HG02571 (cell line): Measurements from ENCODE around the gene C1orf53.

Source experiments
- ATAC-seq: cut with Tn5 transposase; IDR thresholded peaks from one replicate; pipeline ENCODE4 v1.9.1; 2021; ENCODE audit warnings: mild to moderate bottlenecking, moderate library complexity; ENCODE audit not compliant: unreplicated experiment

C1orf53 gene

DNA sequence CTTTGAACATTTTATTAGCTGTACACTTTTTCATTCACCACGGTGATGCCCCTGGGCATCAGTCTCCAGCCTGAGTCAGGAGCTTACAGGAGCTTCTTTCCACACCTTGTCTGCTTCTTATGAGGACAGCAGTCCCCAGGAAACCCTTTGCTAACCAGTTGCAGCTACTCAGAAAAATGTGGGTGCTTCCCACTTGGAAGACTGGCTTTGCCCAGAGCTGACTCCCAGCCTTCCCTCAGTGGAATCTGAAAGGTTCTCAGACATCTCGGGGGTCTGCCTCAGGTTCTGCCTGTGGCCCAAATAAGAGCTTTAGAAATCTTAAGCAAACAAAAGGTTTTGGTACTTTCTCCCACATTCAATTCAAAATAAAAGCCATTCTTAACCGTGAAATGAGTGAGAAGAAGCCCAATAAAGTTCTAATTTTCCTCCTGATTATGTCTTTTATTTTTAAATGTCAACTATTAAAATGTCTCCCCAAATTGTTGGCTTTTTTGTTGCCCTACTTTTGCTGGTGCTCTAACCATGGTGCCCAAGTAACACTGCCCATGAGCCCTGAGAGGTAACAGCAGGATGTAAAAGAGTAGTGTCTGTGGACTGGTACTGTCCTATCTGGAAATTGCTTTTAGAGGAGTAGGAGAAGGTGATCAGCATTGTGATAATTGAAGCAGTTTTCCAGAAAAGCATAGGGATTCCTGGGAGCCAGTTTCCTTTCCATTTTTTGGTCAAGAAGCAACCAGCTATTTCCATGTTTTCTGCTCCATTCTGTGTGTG is 5.6 kb downstream of the C1orf53 start:
- ATAC-seq = no peak

- ATAC-seq = no peak
Measured at GRCh38 chr1:197908716-197909220, 6.3 kb downstream of the C1orf53 start.

DNA sequence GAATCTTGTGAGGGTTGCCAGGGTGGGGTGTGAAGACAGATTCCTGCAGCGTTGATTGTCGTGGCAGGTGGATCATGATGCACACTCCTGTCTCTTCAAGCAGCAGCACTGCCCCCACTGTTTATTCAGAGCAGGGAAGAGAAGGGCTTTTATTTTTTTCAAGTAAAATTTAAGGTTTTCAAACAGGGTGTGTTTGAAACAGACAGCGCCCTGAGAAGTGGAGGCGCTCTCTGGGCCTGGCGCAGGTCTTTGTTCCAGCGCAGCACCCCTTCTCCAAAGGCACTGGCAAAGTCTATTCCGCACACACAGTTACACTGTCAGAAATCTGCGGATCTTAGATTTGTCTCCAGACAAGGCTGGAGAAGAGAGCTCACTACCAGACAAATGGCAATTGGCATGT is 7.0 kb downstream of the C1orf53 start:
- no peak for ATAC-seq

DNA sequence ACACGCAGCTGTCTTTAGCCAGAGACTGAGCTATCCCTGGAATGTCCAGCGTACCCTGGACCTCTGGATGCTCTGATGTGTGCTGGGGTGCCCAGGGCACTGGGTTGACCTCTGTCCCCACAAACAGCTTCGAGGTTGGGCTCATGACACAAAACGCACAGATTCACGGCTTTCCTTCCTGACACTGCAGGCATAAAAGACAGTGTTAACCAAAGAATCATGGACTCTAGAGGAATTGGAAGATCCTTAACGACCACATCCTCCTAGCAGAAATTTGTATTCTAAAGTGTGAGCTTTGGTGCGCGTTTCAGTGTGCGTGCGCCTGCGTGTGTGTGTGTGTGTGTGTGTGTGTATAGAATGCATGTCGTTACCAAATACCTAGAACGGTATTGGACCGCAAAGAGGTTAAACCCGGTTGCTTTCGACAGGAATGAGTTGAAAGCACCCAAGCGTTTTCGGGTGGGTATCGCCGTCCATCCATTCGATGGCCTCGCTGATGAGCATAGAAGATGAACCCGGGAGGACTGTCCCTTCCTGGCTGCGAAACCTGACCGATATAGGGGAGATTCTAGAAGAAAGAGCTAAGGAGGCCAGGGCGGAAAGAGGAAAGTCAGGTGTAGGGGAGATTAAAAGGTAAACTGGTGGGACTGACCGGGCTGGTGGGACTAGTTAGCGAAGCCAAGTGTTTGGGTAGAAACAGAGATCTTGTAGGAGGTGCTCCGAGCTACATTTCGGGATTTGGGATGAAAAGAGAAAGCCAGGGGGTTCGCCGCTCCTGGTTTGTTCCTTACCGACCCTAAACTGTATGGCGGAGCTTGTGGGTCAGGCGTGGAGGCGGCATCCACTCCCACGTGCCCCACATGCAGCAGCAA is 7.9 kb downstream of the C1orf53 start:
- no peak for ATAC-seq

GRCh38 chr1:197911111-197911856 is 8.9 kb downstream of the C1orf53 start:
- no peak for ATAC-seq

DNA sequence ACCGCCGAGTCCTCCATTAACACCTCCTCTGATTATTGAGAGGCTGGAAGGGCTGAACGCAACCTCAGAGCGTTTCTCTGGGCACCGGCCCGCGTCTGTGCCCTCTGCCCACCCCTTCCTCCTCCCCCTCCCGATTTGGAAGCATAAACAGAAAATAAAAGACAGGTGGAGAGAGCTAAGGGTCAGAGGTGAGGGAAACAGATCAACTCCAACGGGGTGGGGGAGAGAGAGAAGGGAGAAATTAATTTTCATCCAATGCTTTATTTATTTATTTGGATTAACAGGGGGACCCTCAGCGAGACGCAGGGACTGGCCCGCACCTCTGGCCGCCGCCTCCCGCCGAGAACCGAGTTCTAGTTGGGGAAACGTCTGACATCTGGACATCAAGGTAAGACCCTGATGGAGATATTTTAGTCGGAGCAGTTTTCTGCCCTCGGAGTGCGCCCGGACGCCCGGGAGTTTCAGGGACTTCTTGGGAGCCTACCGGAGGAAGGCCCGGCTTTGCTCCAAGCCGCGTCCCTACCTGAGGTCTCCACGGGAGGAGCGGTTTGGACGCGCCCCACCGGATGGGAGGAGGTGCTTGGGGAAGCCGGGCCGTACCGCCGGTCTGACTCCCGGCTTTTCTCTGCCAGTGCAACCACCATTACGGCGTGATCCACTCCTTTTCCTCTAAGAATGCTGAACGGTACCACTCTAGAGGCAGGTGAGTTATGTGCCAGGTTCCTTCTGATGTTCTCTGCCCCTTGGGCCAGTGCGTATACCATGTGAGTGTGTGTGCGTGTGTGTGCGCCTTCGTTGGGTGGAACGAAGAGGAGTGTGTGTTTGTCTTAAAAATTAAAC is 9.6 kb downstream of the C1orf53 start:
- ATAC-seq = no peak

GRCh38 chr1:197912739-197913494 is 10.5 kb downstream of the C1orf53 start:
- ATAC-seq = no peak

- no peak for ATAC-seq
Measured at GRCh38 chr1:197913495-197914276, 11.3 kb downstream of the C1orf53 start.

- no peak for ATAC-seq
Measured at GRCh38 chr1:197914510-197914909, 12.1 kb downstream of the C1orf53 start.

GRCh38 chr1:197915260-197915861 is 12.9 kb downstream of the C1orf53 start:
- ATAC-seq = no peak

DNA sequence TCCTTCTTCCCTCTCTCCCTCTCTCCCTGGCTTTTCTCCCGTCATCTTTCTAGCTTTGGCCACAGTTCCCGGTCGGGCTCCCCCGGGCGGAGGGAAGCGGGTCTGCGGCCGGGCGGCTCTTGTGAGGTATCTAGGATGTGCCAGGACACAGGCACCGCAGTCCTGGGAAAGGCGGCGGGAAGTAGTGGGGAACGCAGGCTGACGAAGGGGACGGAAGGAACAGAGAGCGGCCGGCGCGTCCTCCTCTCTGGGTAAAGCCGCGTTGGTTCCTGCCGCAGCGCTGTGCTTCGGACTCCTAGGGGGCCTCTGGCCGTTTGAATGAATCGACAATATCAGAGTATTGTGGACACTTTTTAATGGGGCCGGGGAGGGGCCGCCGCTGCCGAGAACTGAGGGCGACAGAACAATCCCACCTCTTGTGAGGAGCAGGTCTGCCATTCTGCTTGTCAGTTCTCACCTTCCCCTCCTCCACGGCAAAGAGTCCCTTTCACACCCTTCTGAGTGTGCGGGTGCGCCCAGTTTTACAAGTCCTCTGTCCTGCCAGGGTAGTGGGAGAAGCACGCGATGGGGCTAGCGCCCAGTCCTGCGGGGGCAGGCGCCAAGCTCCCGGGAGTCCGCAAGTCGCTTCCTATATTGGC is 13.6 kb downstream of the C1orf53 start:
- no peak for ATAC-seq

DNA sequence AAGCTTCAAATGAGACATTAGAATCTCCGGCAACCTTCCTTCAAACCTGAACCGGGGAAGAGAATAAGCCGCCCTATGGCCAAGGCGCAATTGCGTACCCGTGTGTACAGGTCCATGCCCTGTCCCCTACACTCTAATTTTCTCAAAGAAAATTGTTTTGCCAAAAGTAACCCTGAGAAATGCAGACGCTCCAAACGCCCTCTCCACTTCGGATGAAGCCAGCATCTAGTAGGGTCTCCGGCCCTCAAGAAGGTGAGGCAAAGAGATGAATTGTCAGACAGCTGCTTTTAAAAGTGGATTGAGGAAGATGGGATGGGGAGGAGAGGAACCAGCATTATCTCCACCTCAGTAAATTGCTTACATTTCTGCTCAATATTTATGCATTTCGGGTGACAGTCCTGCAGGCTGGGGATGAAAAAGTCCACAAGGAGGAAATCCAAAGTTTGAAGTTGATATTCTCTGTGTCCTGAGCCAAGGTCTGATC is 14.1 kb downstream of the C1orf53 start:
- no peak for ATAC-seq

GRCh38 chr1:197917805-197918651 is 15.6 kb downstream of the C1orf53 start:
- ATAC-seq = no peak

DNA sequence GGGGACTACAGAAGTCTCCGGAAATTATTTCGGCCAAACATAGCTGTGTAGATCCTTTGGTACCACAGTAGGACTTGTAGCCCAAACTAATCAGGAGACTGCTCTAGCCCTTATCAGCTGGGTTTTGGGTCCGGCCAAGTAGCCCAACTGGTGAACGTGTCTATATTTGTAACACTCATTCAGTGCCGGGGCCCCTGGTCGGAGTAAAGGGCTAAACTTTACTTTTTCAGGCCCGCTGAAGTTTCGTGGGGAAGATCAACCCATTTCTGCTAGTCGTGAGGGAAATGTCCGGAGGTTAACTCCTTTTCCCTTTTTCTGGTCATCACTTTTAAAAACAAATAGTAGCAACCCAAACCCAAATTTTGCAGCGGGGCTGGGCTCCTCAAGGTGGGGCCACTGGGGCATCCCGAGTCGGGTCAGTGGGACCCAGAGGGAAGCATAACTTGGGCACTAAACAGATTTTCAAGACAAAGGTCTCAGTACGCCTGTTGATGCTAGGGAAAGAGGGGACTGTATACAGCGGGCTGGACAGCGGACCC is 16.4 kb downstream of the C1orf53 start:
- no peak for ATAC-seq

DNA sequence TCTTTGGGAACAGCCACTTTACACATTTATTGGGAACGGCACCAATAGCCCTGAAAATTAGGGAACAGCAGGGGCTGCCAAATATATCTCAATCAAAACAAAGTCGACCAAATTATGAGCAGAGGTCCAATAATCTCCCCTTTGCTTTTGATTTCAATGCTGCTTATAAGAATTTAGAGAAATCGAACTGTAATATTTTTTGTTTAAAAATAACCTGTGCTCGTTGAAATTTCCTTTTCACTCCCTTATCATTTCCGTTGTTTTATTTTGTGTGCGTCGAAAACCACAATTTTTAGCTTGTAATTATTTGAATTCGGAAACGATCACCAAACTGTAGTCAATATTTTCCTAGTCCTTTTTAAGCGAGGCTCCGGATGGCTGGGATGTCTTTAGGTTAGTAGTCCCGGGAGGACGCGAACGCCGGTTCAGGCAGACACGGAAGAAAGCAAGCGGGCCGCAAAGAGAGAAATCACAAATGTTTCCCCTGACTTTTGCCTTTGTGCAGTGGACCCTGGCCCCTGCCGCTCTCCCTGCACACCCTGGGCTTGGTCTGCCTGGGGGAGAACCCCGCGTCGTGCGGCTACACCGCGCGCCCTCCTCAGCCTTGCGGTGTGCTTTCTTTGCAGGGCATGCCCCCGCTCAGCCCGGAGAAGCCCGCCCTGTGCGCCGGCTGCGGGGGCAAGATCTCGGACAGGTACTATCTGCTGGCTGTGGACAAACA is 17.1 kb downstream of the C1orf53 start:
- no peak for ATAC-seq

- ATAC-seq = no peak
Measured at GRCh38 chr1:197920067-197920396, 17.6 kb downstream of the C1orf53 start.
